H9 (cell line): ENCODE data around the gene GCLM. TPM values are rescaled to one million over a fixed set of nuclear protein-coding genes. Genes with fewer than 3 reads are reported as not detected.

Experiments used
- DNase-seq: peaks from one replicate; pipeline ENCODE4 v3.0.0-alpha.2; 2017
- H2AFZ ChIP-seq: one replicate; pipeline ENCODE4 v1.6.1; 2013; ENCODE audit warnings: mild to moderate bottlenecking, low read length, control low read depth, moderate library complexity
- H2AK5ac ChIP-seq: 2 replicates; pipeline ENCODE4 v1.6.1; 2013; ENCODE audit warnings: low read length, control low read depth, mixed read lengths; ENCODE audit not compliant: insufficient read length
- H2BK120ac ChIP-seq: one replicate; pipeline ENCODE4 v1.6.1; 2013; ENCODE audit warnings: low read depth, mild to moderate bottlenecking, low read length, control low read depth, inconsistent platforms; ENCODE audit not compliant: poor library complexity, severe bottlenecking
- H2BK12ac ChIP-seq: 2 replicates; pipeline ENCODE4 v1.6.1; 2013; ENCODE audit warnings: low read length, control low read depth, mixed read lengths, low read depth; ENCODE audit not compliant: insufficient read length
- H2BK15ac ChIP-seq: 2 replicates; pipeline ENCODE4 v1.6.1; 2013; ENCODE audit warnings: low read depth, low read length, control low read depth
- H2BK20ac ChIP-seq: one replicate; pipeline ENCODE4 v1.6.1; 2013; ENCODE audit warnings: low read depth, mild to moderate bottlenecking, low read length, control low read depth, inconsistent platforms; ENCODE audit not compliant: poor library complexity, severe bottlenecking
- H2BK5ac ChIP-seq: 2 replicates; pipeline ENCODE4 v1.6.1; 2013; ENCODE audit warnings: low read length, control low read depth, mixed read lengths; ENCODE audit not compliant: insufficient read length
- H3K14ac ChIP-seq: 2 replicates; pipeline ENCODE4 v1.6.1; 2013; ENCODE audit warnings: low read length, control low read depth; ENCODE audit not compliant: insufficient read depth
- H3K18ac ChIP-seq: 2 replicates; pipeline ENCODE4 v1.6.1; 2013; ENCODE audit warnings: low read depth, mild to moderate bottlenecking, mixed read lengths, low read length, control low read depth; ENCODE audit not compliant: insufficient read length
- H3K23ac ChIP-seq: 2 replicates; pipeline ENCODE4 v1.6.1; 2013; ENCODE audit warnings: low read length, control low read depth, mixed read lengths, low read depth; ENCODE audit not compliant: insufficient read length
- H3K23me2 ChIP-seq: 2 replicates; pipeline ENCODE4 v1.6.1; 2013; ENCODE audit warnings: low read depth, mild to moderate bottlenecking, mixed read lengths, low read length, control low read depth; ENCODE audit not compliant: insufficient read length, poor library complexity, severe bottlenecking
- H3K27ac ChIP-seq: 2 replicates; pipeline ENCODE4 v1.5.1; 2013; ENCODE audit warnings: low read length, control low read depth, mixed read lengths, low read depth; ENCODE audit not compliant: insufficient read length
- H3K27me3 ChIP-seq: 2 replicates; pipeline ENCODE4 v1.6.1; 2013; ENCODE audit warnings: low read length, control low read depth, inconsistent platforms; ENCODE audit not compliant: insufficient read depth
- H3K4ac ChIP-seq: 2 replicates; pipeline ENCODE4 v1.6.1; 2013; ENCODE audit warnings: low read depth, mild to moderate bottlenecking, control low read depth, inconsistent platforms, low read length, moderate library complexity
- H3K4me1 ChIP-seq: 2 replicates; pipeline ENCODE4 v1.6.1; 2013; ENCODE audit warnings: low read length, control low read depth, inconsistent platforms; ENCODE audit not compliant: insufficient read depth
- H3K4me2 ChIP-seq: 2 replicates; pipeline ENCODE4 v1.6.1; 2013; ENCODE audit warnings: low read length, control low read depth, mixed read lengths; ENCODE audit not compliant: insufficient read length, insufficient read depth
- H3K56ac ChIP-seq: 2 replicates; pipeline ENCODE4 v1.6.1; 2013; ENCODE audit warnings: low read depth, mild to moderate bottlenecking, mixed read lengths, low read length, control low read depth; ENCODE audit not compliant: insufficient read length
- H3K79me1 ChIP-seq: 2 replicates; pipeline ENCODE4 v1.6.1; 2013; ENCODE audit warnings: low read depth, mild to moderate bottlenecking, moderate library complexity, low read length, control low read depth, inconsistent platforms; ENCODE audit not compliant: insufficient read depth, poor library complexity, severe bottlenecking
- H3K79me2 ChIP-seq: 2 replicates; pipeline ENCODE4 v1.6.1; 2013; ENCODE audit warnings: low read length, control low read depth, inconsistent platforms; ENCODE audit not compliant: insufficient read depth
- H3K9ac ChIP-seq: 2 replicates; pipeline ENCODE4 v1.6.1; 2013; ENCODE audit warnings: low read length, control low read depth, mixed read lengths; ENCODE audit not compliant: insufficient read length; ENCODE audit errors: extremely low read depth
- H3K9me3 ChIP-seq: one replicate; pipeline ENCODE4 v1.6.1; 2013; ENCODE audit warnings: low read depth, low read length, inconsistent platforms; ENCODE audit not compliant: control insufficient read depth
- H3T11ph ChIP-seq: one replicate; pipeline ENCODE4 v1.6.1; 2013; ENCODE audit warnings: mild to moderate bottlenecking, low read length, control low read depth, inconsistent platforms
- H4K20me1 ChIP-seq: one replicate; pipeline ENCODE4 v1.6.1; 2013; ENCODE audit not compliant: control insufficient read depth, insufficient read length, insufficient read depth
- H4K5ac ChIP-seq: 2 replicates; pipeline ENCODE4 v1.6.1; 2013; ENCODE audit warnings: low read depth, mild to moderate bottlenecking, mixed read lengths, low read length, control low read depth; ENCODE audit not compliant: insufficient read length
- H4K8ac ChIP-seq: replicated peaks from 2 replicates; pipeline ENCODE4 v1.6.1; 2013; ENCODE audit warnings: low read length, control low read depth, mixed read lengths, low read depth; ENCODE audit not compliant: insufficient read length
- H4K91ac ChIP-seq: 2 replicates; pipeline ENCODE4 v1.6.1; 2013; ENCODE audit warnings: low read depth, mild to moderate bottlenecking, moderate library complexity, mixed read lengths, low read length, control low read depth; ENCODE audit not compliant: insufficient read length
- H3K27ac Mint-ChIP-seq, 3 experiments: 2 replicates in 2 of 3; 3 replicates in 1 of 3; pipeline ENCODE4 v1.8.0; 2020 to 2021; ENCODE audit warnings: mixed read lengths in 3 of 3, mild to moderate bottlenecking in 1 of 3, moderate library complexity in 1 of 3
- H3K27me3 Mint-ChIP-seq: 2 replicates; pipeline ENCODE4 v1.8.0; 2021; ENCODE audit warnings: low read depth, mild to moderate bottlenecking, moderate library complexity, mixed read lengths
- H3K36me3 Mint-ChIP-seq, 3 experiments: 2 replicates in 2 of 3; 3 replicates in 1 of 3; pipeline ENCODE4 v1.8.0; 2020 to 2021; ENCODE audit warnings: low read depth in 3 of 3, mixed read lengths in 3 of 3; ENCODE audit not compliant: insufficient read depth in 1 of 3
- H3K4me1 Mint-ChIP-seq, 2 experiments: 2 replicates each; pipeline ENCODE4 v1.8.0; 2020; ENCODE audit warnings: mixed read lengths in 2 of 2
- H3K4me3 Mint-ChIP-seq, 2 experiments: 2 replicates in 1 of 2; 3 replicates in 1 of 2; pipeline ENCODE4 v1.8.0; 2020 to 2021; ENCODE audit warnings: mild to moderate bottlenecking in 2 of 2, mixed read lengths in 2 of 2, moderate library complexity in 1 of 2
- H3K9me3 Mint-ChIP-seq, 2 experiments: 2 replicates in 1 of 2; 3 replicates in 1 of 2; pipeline ENCODE4 v1.8.0; 2020; ENCODE audit warnings: mild to moderate bottlenecking in 2 of 2, mixed read lengths in 2 of 2, moderate library complexity in 1 of 2
- WGBS: extraction: QIAGEN DNeasy Blood & Tissue Kit; methylation state at CpG from one replicate; pipeline ENCODE4 v1.1.7; 2013; ENCODE audit warnings: missing lambda C conversion rate, low lambda C conversion rate, mixed read lengths; ENCODE audit not compliant: insufficient read length; ENCODE audit errors: extremely low coverage; 5-methylcytosine and 5-hydroxymethylcytosine counted together
- total RNA-seq: library from RNA; stranded (reverse); gene quantifications from 2 replicates; pipeline ENCODE4 v1.2.1, GENCODE V29; 2021
- TF ChIP-seq, protein P1 (sequence below): fragments of 200-600 bp; sonication (generic); conservative IDR thresholded peaks from 3 replicates; pipeline ENCODE4 v1.8.0; 2021; ENCODE audit warnings: antibody characterized with exemption, mild to moderate bottlenecking

GCLM gene
- total RNA-seq, 1 experiment from 2014 or later, result 14.9 TPM

DNA sequence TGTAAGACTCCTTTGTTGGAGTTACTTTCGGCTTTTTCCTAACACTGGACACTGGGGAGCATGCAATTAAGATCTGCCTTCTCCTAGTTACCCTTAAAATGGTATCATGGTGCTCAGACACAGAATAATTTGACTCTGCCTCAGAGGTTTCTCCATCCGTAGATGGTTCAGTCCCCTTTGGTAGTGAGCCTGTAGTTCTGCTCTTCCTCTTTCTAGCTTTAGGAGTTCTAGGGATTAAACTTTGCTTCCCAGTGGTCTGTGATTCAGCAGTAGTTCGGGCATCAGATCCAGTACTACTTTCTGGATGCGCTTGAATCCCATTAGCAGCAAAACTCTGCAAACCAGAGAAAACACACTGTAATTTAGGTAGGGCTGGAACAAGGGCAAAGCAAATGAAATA lies 31.7 kb downstream of the GCLM start:
- H3K79me2 ChIP-seq, result peaks cover 22% of the 10 kb centered on the region; the same call in 1 of the 2 replicates
- no peak overlapping the region for H3K23ac ChIP-seq
- H2AFZ ChIP-seq, result no peak overlapping the region
- H2AK5ac ChIP-seq, result no peak overlapping the region
- no peak overlapping the region for H3K4ac ChIP-seq
- DNase-seq, result no peak
- H3K4me1 ChIP-seq, result no peaks in the 10 kb centered on the region
- H2BK15ac ChIP-seq, result no peak overlapping the region
- no peak overlapping the region for H2BK12ac ChIP-seq
- Mint-ChIP-seq H3K36me3 (peaks cover 30 to 47% (median 42%) of the 10 kb centered on the region in 3 experiments), H3K4me1 (peaks cover 15 to 16% of the 10 kb centered on the region in 2 experiments), H3K9me3 (no peaks in the 10 kb centered on the region), H3K27me3 (no peaks in the 10 kb centered on the region), H3K4me3 (peak overlapping the region; percentile 95 to 97), H3K27ac (no peak overlapping the region)
- no peak overlapping the region for H4K5ac ChIP-seq
- no peak overlapping the region for H3K9ac ChIP-seq
- no peak overlapping the region for H3K18ac ChIP-seq
- H3K23me2 ChIP-seq, result peaks cover 13% of the 10 kb centered on the region
- TF ChIP-seq, protein P1, sequence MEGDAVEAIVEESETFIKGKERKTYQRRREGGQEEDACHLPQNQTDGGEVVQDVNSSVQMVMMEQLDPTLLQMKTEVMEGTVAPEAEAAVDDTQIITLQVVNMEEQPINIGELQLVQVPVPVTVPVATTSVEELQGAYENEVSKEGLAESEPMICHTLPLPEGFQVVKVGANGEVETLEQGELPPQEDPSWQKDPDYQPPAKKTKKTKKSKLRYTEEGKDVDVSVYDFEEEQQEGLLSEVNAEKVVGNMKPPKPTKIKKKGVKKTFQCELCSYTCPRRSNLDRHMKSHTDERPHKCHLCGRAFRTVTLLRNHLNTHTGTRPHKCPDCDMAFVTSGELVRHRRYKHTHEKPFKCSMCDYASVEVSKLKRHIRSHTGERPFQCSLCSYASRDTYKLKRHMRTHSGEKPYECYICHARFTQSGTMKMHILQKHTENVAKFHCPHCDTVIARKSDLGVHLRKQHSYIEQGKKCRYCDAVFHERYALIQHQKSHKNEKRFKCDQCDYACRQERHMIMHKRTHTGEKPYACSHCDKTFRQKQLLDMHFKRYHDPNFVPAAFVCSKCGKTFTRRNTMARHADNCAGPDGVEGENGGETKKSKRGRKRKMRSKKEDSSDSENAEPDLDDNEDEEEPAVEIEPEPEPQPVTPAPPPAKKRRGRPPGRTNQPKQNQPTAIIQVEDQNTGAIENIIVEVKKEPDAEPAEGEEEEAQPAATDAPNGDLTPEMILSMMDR, result no peak
- H3K14ac ChIP-seq, result no peak overlapping the region
- H2BK120ac ChIP-seq, result no peak overlapping the region
- H3K9me3 ChIP-seq, result no peaks in the 10 kb centered on the region
- no peaks in the 10 kb centered on the region for H3K27me3 ChIP-seq
- WGBS, result no CpG with 5 or more reads among the region's 4 CpGs
- H4K8ac ChIP-seq, result no peak overlapping the region
- H4K20me1 ChIP-seq, result no peaks in the 10 kb centered on the region
- H3K4me2 ChIP-seq, result peak overlapping the region; percentile 81
- no peak overlapping the region for H3K27ac ChIP-seq
- H3K79me1 ChIP-seq, result peaks cover 10% of the 10 kb centered on the region
- no peak overlapping the region for H2BK5ac ChIP-seq
- no peak overlapping the region for H4K91ac ChIP-seq
- H3K56ac ChIP-seq, result no peak overlapping the region
- no peak overlapping the region for H3T11ph ChIP-seq
- no peak overlapping the region for H2BK20ac ChIP-seq
